Measurements from ENCODE around the gene ARID1A.

GRCh38 chr1:26701266-26701994 lies 5.6 kb downstream of the ARID1A start:
- no peak for TF ChIP-seq CTCF (IDR thresholded peaks at IDR 0.05)
- no peak for TF ChIP-seq POLR2A (IDR thresholded peaks at IDR 0.05)
